HCT116 (cell line): ENCODE data around the gene ANO10. TPM values are rescaled to one million over a fixed set of nuclear protein-coding genes. Genes with fewer than 3 reads are reported as not detected.
A peak's percentile ranks its signal among the peaks of the same experiment; 100 is the strongest.

Source experiments
- ATAC-seq: fragments of 200-7000 bp; cut with Tn5 transposase; 2 replicates; pipeline ENCODE4 v1.9.1; 2020; ENCODE audit warnings: mild to moderate bottlenecking, moderate library complexity
- BruUV-seq: library from RNA; stranded (reverse); fragments of 400-500 nt; replicated peaks from 2 replicates; lab custom pipeline; 2021; lab: Mats Ljungman, UMichigan
- CTCF ChIA-PET: fragments of 300-600 bp; sonication (Branson Sonifier 250); formaldehyde crosslinking; loops from one replicate; lab custom pipeline; 2021; ENCODE audit warnings: antibody characterized with exemption; lab: Charles Lee
- POLR2A ChIA-PET: fragments of 300-600, 350-600 bp; sonication (Branson Sonifier 250); formaldehyde crosslinking; loops from one replicate; lab custom pipeline; 2021; ENCODE audit warnings: antibody characterized with exemption; lab: Charles Lee
- RAD21 ChIA-PET, 2 experiments: fragments of 300-600 bp; sonication (Branson Sonifier 250); formaldehyde crosslinking; loops; one replicate each; lab custom pipeline; 2023; ENCODE audit warnings: low total read pairs in 2 of 2; ENCODE audit not compliant: uncharacterized antibody in 2 of 2, unreplicated experiment in 2 of 2, low non-redundant PET in 1 of 2; lab: Charles Lee
- DNase-seq: peaks from one replicate; pipeline ENCODE4 v3.0.0-alpha.2; 2010; ENCODE audit warnings: low read depth, low spot score
- H2AFZ ChIP-seq: fragments of 200-600 bp; shearing (Covaris generic), sonication (generic); 2 replicates; pipeline ENCODE4 v1.6.1; 2017; ENCODE audit warnings: low read depth, mixed run types, mixed read lengths, antibody characterized with exemption, low read length; ENCODE audit not compliant: poor library complexity, severe bottlenecking
- H3K27ac ChIP-seq: 2 replicates; pipeline ENCODE4 v1.5.1; 2012; ENCODE audit warnings: low read depth, low read length
- H3K27me3 ChIP-seq: fragments of 200-600 bp; sonication (generic); 2 replicates; pipeline ENCODE4 v1.6.1; 2016; ENCODE audit warnings: mixed run types, low read length, mixed read lengths; ENCODE audit not compliant: insufficient read depth
- H3K36me3 ChIP-seq, 2 experiments: fragments of 200-500 bp in 1 of 2; fragments of 200-600 bp in 1 of 2; sonication (Bioruptor generic) in 1 of 2; sonication (generic) in 1 of 2; 2 replicates each; pipeline versions ENCODE4 v1.5.1 to v1.6.1; 2014 to 2016; ENCODE audit warnings: low read length in 2 of 2, inconsistent platforms in 1 of 2, mixed read lengths in 1 of 2, mixed run types in 1 of 2; ENCODE audit not compliant: insufficient read depth in 2 of 2, control insufficient read depth in 1 of 2
- H3K4me1 ChIP-seq, 2 experiments: fragments of 200-600 bp in 1 of 2; sonication (generic) in 1 of 2; 2 replicates each; pipeline versions ENCODE4 v1.5.1 to v1.6.1; 2012 to 2017; ENCODE audit warnings: low read length in 2 of 2, inconsistent platforms in 1 of 2, mild to moderate bottlenecking in 1 of 2, mixed read lengths in 1 of 2, mixed run types in 1 of 2, moderate library complexity in 1 of 2; ENCODE audit not compliant: insufficient read depth in 2 of 2, control insufficient read depth in 1 of 2
- H3K4me2 ChIP-seq: fragments of 200-600 bp; sonication (generic); 2 replicates; pipeline ENCODE4 v1.6.1; 2017; ENCODE audit warnings: mixed run types, low read length, mixed read lengths
- H3K4me3 ChIP-seq, 2 experiments: fragments of 200-600 bp in 1 of 2; sonication (generic) in 1 of 2; replicated peaks in 1 of 2; 2 replicates each; pipeline ENCODE4 v1.5.1; 2011 to 2016; ENCODE audit warnings: low read length in 2 of 2, control low read depth in 1 of 2, low read depth in 1 of 2, mild to moderate bottlenecking in 1 of 2, mixed read lengths in 1 of 2, mixed run types in 1 of 2
- H3K79me2 ChIP-seq: fragments of 200-600 bp; sonication (generic); 2 replicates; pipeline ENCODE4 v1.6.1; 2017; ENCODE audit warnings: mild to moderate bottlenecking, mixed run types, low read length, moderate library complexity, mixed read lengths; ENCODE audit not compliant: insufficient read depth
- H3K9ac ChIP-seq: fragments of 200-600 bp; sonication (generic); 2 replicates; pipeline ENCODE4 v1.6.1; 2016; ENCODE audit warnings: low read length, mixed read lengths
- H3K9me2 ChIP-seq: fragments of 200-600 bp; sonication (generic), shearing (Covaris generic); 2 replicates; pipeline ENCODE4 v1.6.1; 2017; ENCODE audit warnings: mixed run types, mild to moderate bottlenecking, moderate library complexity; ENCODE audit not compliant: insufficient read depth
- H3K9me3 ChIP-seq, 2 experiments: fragments of 200-500 bp in 1 of 2; fragments of 200-600 bp in 1 of 2; sonication (Bioruptor generic) in 1 of 2; sonication (generic) in 1 of 2; 2 replicates each; pipeline ENCODE4 v1.6.1; 2014 to 2017; ENCODE audit warnings: low read length in 2 of 2, mixed read lengths in 2 of 2, inconsistent platforms in 1 of 2, low read depth in 1 of 2, mild to moderate bottlenecking in 1 of 2, mixed run types in 1 of 2, moderate library complexity in 1 of 2; ENCODE audit not compliant: control insufficient read depth in 1 of 2, insufficient read depth in 1 of 2
- H4K20me1 ChIP-seq: fragments of 200-600 bp; sonication (generic), shearing (Covaris generic); 2 replicates; pipeline ENCODE4 v1.6.1; 2017; ENCODE audit warnings: mixed run types, mild to moderate bottlenecking, moderate library complexity; ENCODE audit not compliant: insufficient read depth
- CEBPB ChIP-seq: IDR thresholded peaks from 2 replicates; pipeline ENCODE4 v1.6.1; 2012; ENCODE audit warnings: low read depth
- EGR1 ChIP-seq: IDR thresholded peaks from 2 replicates; pipeline ENCODE4 v1.6.1; 2012; ENCODE audit warnings: low read depth
- EZH2 ChIP-seq: fragments of 200-600 bp; sonication (generic); IDR thresholded peaks from 2 replicates; pipeline ENCODE4 v1.6.1; 2017; ENCODE audit warnings: antibody characterized with exemption, mixed run types
- FOSL1 ChIP-seq: IDR thresholded peaks from 2 replicates; pipeline ENCODE4 v1.6.1; 2012; ENCODE audit warnings: low read depth
- JUND ChIP-seq: IDR thresholded peaks from 2 replicates; pipeline ENCODE4 v1.6.1; 2012
- POLR2A ChIP-seq: IDR thresholded peaks from 2 replicates; pipeline ENCODE4 v1.7.0; 2011; ENCODE audit warnings: borderline replicate concordance; ENCODE audit not compliant: insufficient read depth, insufficient read length; ENCODE audit errors: extremely low read depth
- POLR2AphosphoS5 ChIP-seq: IDR thresholded peaks from 2 replicates; pipeline ENCODE4 v1.6.1; 2011; ENCODE audit warnings: mild to moderate bottlenecking, low read depth, low read length, moderate library complexity
- RAD21 ChIP-seq: IDR thresholded peaks from 2 replicates; pipeline ENCODE4 v1.6.1; 2012; ENCODE audit warnings: low read depth, mild to moderate bottlenecking
- SRF ChIP-seq: IDR thresholded peaks from 2 replicates; pipeline ENCODE4 v1.6.1; 2012; ENCODE audit warnings: low read depth
- TCF7L2 ChIP-seq: IDR thresholded peaks from 2 replicates; pipeline ENCODE4 v1.7.0; 2011; ENCODE audit warnings: borderline replicate concordance, inconsistent platforms; ENCODE audit not compliant: insufficient read depth, insufficient read length; ENCODE audit errors: extremely low read depth
- YY1 ChIP-seq: IDR thresholded peaks from 2 replicates; pipeline ENCODE4 v1.6.1; 2011; ENCODE audit warnings: low read length, low read depth, moderate library complexity, mild to moderate bottlenecking; ENCODE audit not compliant: insufficient replicate concordance; ENCODE audit errors: extremely low read depth
- ZNF274 ChIP-seq: fragments of 200-500 bp; sonication (Bioruptor generic); IDR thresholded peaks from 2 replicates; pipeline ENCODE4 v1.6.1; 2014; ENCODE audit warnings: mild to moderate bottlenecking, low read depth, low read length, inconsistent platforms
- intact Hi-C: fragments of 100-400 bp; cut with micrococcal nuclease; formaldehyde crosslinking; loops from 2 replicates; pipeline ENCODE4 v1.10.0; 2022
- total RNA-seq: library from RNA; stranded (reverse); gene quantifications from one replicate; pipeline ENCODE4 v1.2.1, GENCODE V29; 2021; ENCODE audit not compliant: unreplicated experiment
- TF ChIP-seq, protein P1 (sequence below), 3 experiments: fragments of 200-600 bp in 1 of 3; sonication (generic) in 1 of 3; IDR thresholded peaks in 2 of 3; conservative IDR thresholded peaks in 1 of 3; 2 replicates each; pipeline ENCODE4 v1.5.1; 2012 to 2017; ENCODE audit warnings: low read depth in 2 of 3, low read length in 2 of 3, antibody characterized with exemption in 1 of 3, borderline replicate concordance in 1 of 3, control low read depth in 1 of 3, mild to moderate bottlenecking in 1 of 3, mixed read lengths in 1 of 3, mixed run types in 1 of 3, moderate library complexity in 1 of 3; ENCODE audit not compliant: insufficient read depth in 1 of 3
- TF ChIP-seq, protein P2 (sequence below): IDR thresholded peaks from 2 replicates; pipeline ENCODE4 v1.6.1; 2011; ENCODE audit warnings: mild to moderate bottlenecking, low read length, moderate library complexity; ENCODE audit not compliant: insufficient replicate concordance; ENCODE audit errors: extremely low read depth

Gene ANO10
- total RNA-seq, 1 experiment from 2014 or later: 13.3 TPM

DNA sequence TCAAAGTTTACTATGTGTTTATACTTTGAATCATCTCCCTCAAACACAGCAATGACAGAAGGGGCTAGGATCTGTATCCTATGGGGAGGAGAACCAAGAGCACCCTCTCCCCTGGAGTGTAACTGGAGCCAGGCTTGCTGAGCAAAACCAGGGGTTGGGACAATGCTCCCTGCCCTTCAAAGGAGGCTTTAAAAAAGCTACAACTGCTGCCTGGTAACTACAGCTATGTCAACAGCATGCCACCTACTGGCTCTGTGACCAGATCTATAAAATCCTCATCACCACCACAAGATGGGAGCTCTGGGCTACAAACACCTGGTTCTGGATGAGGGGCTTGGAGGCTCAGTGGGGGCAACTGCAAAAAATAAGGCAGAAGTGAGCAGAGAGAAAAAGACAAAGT, 61.9 kb downstream of the ANO10 start:
- RAD21 ChIA-PET: no interaction called here
- Histone ChIP-seq H3K4me3 (no peak overlapping the region), H3K4me1 (no peaks in the 10 kb centered on the region), H3K4me2 (no peak overlapping the region), H3K27me3 (no peaks in the 10 kb centered on the region), H3K36me3 (no peaks in the 10 kb centered on the region), H3K27ac (no peak overlapping the region), H3K9ac (no peak overlapping the region), H3K79me2 (no peaks in the 10 kb centered on the region), H3K9me2 (no peaks in the 10 kb centered on the region), H4K20me1 (no peaks in the 10 kb centered on the region), H3K9me3 (no peaks in the 10 kb centered on the region), H2AFZ (no peak overlapping the region)
- DNase-seq: no peak
- TF ChIP-seq YY1: no peak
- TF ChIP-seq RAD21: peak; percentile 30; the same call in 1 of the 2 replicates
- no peak for TF ChIP-seq JUND
- TF ChIP-seq TCF7L2: no peak
- no peak for TF ChIP-seq EZH2
- TF ChIP-seq, protein P1, sequence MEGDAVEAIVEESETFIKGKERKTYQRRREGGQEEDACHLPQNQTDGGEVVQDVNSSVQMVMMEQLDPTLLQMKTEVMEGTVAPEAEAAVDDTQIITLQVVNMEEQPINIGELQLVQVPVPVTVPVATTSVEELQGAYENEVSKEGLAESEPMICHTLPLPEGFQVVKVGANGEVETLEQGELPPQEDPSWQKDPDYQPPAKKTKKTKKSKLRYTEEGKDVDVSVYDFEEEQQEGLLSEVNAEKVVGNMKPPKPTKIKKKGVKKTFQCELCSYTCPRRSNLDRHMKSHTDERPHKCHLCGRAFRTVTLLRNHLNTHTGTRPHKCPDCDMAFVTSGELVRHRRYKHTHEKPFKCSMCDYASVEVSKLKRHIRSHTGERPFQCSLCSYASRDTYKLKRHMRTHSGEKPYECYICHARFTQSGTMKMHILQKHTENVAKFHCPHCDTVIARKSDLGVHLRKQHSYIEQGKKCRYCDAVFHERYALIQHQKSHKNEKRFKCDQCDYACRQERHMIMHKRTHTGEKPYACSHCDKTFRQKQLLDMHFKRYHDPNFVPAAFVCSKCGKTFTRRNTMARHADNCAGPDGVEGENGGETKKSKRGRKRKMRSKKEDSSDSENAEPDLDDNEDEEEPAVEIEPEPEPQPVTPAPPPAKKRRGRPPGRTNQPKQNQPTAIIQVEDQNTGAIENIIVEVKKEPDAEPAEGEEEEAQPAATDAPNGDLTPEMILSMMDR (IDR thresholded peaks at IDR 0.05 in 2 of 3, conservative IDR thresholded peaks at IDR 0.05 in 1 of 3; ENCODE audit: borderline replicate concordance in 1 of 3, insufficient read depth in 1 of 3, low read depth in 2 of 3, low read length in 2 of 3): peak in 1 of 3 experiments; percentile 60; a peak in 2 of 6 replicates
- TF ChIP-seq CEBPB: no peak
- no peak for TF ChIP-seq FOSL1
- POLR2A ChIA-PET: no interaction called here
- no peak for ATAC-seq
- BruUV-seq: no TSS peak
- intact Hi-C loops: no loop called here
- CTCF ChIA-PET: interaction anchor here (1.0 kb wide), 1 partner anchor 62 kb away, joined by 3 read pairs; the partner anchor contains the start of gene ANO10

DNA sequence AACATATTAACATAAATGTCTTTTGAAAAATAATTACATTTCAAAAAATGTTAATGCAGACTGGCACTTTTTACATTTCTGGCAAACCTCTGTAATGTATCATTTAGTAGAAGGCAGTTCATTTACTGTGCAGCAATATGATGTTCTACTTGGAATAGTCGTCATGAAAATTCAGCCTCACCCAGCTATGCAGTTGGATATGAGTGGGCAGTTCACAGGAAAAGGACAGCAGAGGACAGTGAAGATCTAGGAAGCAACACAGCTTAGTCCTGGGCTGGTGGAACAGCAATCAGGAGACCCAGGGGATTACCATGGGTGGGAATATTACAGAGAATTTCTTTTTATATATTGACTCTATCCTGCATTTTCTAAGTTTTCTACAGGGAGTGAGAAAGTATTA, 63.6 kb downstream of the ANO10 start:
- Histone ChIP-seq H3K36me3 (no peaks in the 10 kb centered on the region), H3K9me2 (no peaks in the 10 kb centered on the region), H3K4me2 (no peak overlapping the region), H3K9me3 (no peaks in the 10 kb centered on the region; a peak in 1 of 4 replicates), H3K27me3 (no peaks in the 10 kb centered on the region), H4K20me1 (no peaks in the 10 kb centered on the region), H3K79me2 (no peaks in the 10 kb centered on the region), H3K4me1 (no peaks in the 10 kb centered on the region), H2AFZ (no peak overlapping the region), H3K4me3 (no peak overlapping the region), H3K9ac (no peak overlapping the region), H3K27ac (no peak overlapping the region)
- ChIA-PET CTCF (no interaction called here), RAD21 (no interaction called here), POLR2A (no interaction called here)
- TF ChIP-seq POLR2A: no peak
- TF ChIP-seq SRF: no peak
- TF ChIP-seq EGR1: no peak
- TF ChIP-seq POLR2AphosphoS5: no peak
- TF ChIP-seq, protein P2, sequence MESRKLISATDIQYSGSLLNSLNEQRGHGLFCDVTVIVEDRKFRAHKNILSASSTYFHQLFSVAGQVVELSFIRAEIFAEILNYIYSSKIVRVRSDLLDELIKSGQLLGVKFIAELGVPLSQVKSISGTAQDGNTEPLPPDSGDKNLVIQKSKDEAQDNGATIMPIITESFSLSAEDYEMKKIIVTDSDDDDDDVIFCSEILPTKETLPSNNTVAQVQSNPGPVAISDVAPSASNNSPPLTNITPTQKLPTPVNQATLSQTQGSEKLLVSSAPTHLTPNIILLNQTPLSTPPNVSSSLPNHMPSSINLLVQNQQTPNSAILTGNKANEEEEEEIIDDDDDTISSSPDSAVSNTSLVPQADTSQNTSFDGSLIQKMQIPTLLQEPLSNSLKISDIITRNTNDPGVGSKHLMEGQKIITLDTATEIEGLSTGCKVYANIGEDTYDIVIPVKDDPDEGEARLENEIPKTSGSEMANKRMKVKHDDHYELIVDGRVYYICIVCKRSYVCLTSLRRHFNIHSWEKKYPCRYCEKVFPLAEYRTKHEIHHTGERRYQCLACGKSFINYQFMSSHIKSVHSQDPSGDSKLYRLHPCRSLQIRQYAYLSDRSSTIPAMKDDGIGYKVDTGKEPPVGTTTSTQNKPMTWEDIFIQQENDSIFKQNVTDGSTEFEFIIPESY: no peak
- no peak for TF ChIP-seq ZNF274
- BruUV-seq: no TSS peak
- ATAC-seq (no peak), DNase-seq (no peak)
- intact Hi-C loops: no loop called here
